Neural progenitor cell (in vitro differentiated cells): ENCODE measurements around the gene CAPZB. TPM values are rescaled to one million over a fixed set of nuclear protein-coding genes. Genes with fewer than 3 reads are reported as not detected.

Experiments
- DNase-seq: peaks from one replicate; pipeline ENCODE4 v3.0.0-alpha.2; 2016; ENCODE audit warnings: low spot score
- H2AFZ ChIP-seq: fragments of 200-600 bp; sonication (generic); replicated peaks from 2 replicates; pipeline ENCODE4 v1.6.1; 2016; ENCODE audit warnings: antibody characterized with exemption
- H3F3A ChIP-seq: fragments of 200-600 bp; sonication (generic); 2 replicates; pipeline ENCODE4 v1.6.1; 2016; ENCODE audit warnings: antibody characterized with exemption, low read depth
- H3K27ac ChIP-seq: fragments of 200-600 bp; sonication (generic); 2 replicates; pipeline ENCODE4 v1.5.1; 2016; ENCODE audit warnings: mild to moderate bottlenecking
- H3K27me3 ChIP-seq: fragments of 200-600 bp; sonication (generic); 2 replicates; pipeline ENCODE4 v1.6.1; 2016; ENCODE audit warnings: mild to moderate bottlenecking, moderate library complexity
- H3K36me3 ChIP-seq: fragments of 200-600 bp; sonication (generic); 2 replicates; pipeline ENCODE4 v1.5.1; 2016
- H3K4me1 ChIP-seq: fragments of 200-600 bp; sonication (generic); 2 replicates; pipeline ENCODE4 v1.6.1; 2016; ENCODE audit warnings: mixed run types
- H3K4me2 ChIP-seq: fragments of 200-600 bp; sonication (generic); 2 replicates; pipeline ENCODE4 v1.6.1; 2016
- H3K4me3 ChIP-seq: fragments of 200-600 bp; sonication (generic); 2 replicates; pipeline ENCODE4 v1.5.1; 2016
- H3K79me2 ChIP-seq: fragments of 200-600 bp; sonication (generic); 2 replicates; pipeline ENCODE4 v1.6.1; 2016; ENCODE audit warnings: low read depth
- H3K9ac ChIP-seq: fragments of 200-600 bp; sonication (generic); 2 replicates; pipeline ENCODE4 v1.6.1; 2016
- H3K9me3 ChIP-seq: fragments of 200-600 bp; sonication (generic); 2 replicates; pipeline ENCODE4 v1.5.1; 2016; ENCODE audit warnings: low read depth
- H4K20me1 ChIP-seq: fragments of 200-600 bp; sonication (generic); 2 replicates; pipeline ENCODE4 v1.6.1; 2016; ENCODE audit warnings: low read depth
- H3K27ac Mint-ChIP-seq: 3 replicates; pipeline ENCODE4 v1.8.0; 2021; ENCODE audit warnings: mixed read lengths
- H3K27me3 Mint-ChIP-seq: 2 replicates; pipeline ENCODE4 v1.8.0; 2022; ENCODE audit warnings: low read depth, mild to moderate bottlenecking, inconsistent platforms, moderate library complexity, mixed read lengths; ENCODE audit not compliant: insufficient read depth
- H3K36me3 Mint-ChIP-seq: 3 replicates; pipeline ENCODE4 v1.8.0; 2021; ENCODE audit warnings: mixed read lengths
- H3K4me1 Mint-ChIP-seq: 3 replicates; pipeline ENCODE4 v1.8.0; 2021; ENCODE audit warnings: mixed read lengths
- H3K4me3 Mint-ChIP-seq: 3 replicates; pipeline ENCODE4 v1.8.0; 2021; ENCODE audit warnings: mild to moderate bottlenecking, moderate library complexity, mixed read lengths
- H3K9me3 Mint-ChIP-seq: 3 replicates; pipeline ENCODE4 v1.8.0; 2020; ENCODE audit warnings: mixed read lengths
- EZH2 ChIP-seq: fragments of 200-600 bp; sonication (generic); IDR thresholded peaks from 2 replicates; pipeline ENCODE4 v1.6.1; 2017; ENCODE audit warnings: antibody characterized with exemption, mild to moderate bottlenecking, moderate library complexity
- EZH2phosphoT487 ChIP-seq: fragments of 200-600 bp; sonication (generic); IDR thresholded peaks from 2 replicates; pipeline ENCODE4 v1.6.1; 2017; ENCODE audit warnings: antibody characterized with exemption
- total RNA-seq: library from RNA; depleted of rRNA; stranded (reverse); fragments of >200 nt; gene quantifications from 2 replicates; pipeline ENCODE4 v1.2.3, GENCODE V29; 2015; ENCODE audit warnings: low replicate concordance
- TF ChIP-seq, protein P1 (sequence below): fragments of 200-600 bp; sonication (generic); IDR thresholded peaks from 2 replicates; pipeline ENCODE4 v1.5.1; 2017; ENCODE audit warnings: antibody characterized with exemption, mild to moderate bottlenecking

The CAPZB gene
- total RNA-seq, 1 donor from 2014 or later: 134 TPM

DNA sequence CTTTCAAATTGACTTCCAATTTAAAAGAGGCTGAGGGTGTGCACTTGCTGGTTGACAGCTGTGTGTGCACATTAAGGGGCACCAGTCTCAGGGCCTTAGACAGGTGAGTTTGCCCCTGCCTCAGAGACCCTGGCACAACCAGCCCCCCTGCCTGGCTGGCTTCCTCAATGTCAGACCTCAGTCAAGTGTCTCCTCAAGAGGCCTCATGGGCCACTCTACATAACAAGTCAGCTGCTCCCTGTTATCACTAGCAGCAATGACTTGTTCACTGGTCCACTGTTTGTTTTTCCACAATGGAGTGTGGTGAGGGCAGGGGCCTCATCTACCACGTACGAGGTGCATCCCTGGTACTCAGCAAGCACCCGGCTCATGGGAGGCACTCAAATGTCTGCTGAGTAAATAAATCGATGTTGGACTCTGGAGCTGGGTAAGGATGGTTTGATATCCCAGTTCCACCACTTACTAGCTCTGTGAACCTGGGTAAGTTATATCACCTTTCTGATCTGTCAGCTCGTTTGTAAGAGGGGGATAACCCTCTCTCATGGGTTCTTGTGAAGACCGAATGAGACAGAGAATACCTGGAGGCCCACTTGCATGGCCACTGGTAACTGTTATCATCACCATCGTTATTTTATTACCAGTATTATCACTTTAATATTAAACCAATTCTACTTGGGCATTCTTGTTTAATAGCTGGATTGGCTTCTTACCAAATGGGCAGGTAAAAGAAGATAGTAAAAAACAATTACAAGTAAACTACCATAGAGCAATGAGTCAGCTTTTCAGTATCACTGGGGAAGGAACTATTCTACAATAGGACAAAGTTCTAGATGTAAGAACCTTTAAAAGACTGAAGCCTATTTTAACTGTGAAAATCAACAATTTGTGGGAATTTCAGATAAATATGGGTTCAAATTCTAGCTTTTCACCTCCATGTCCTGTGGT lies 108.6 kb downstream of the CAPZB start:
- H3K4me2 ChIP-seq: no peak overlapping the region
- H3K9ac ChIP-seq: no peak overlapping the region
- TF ChIP-seq EZH2phosphoT487 (no peak), EZH2 (no peak)
- TF ChIP-seq, protein P1, sequence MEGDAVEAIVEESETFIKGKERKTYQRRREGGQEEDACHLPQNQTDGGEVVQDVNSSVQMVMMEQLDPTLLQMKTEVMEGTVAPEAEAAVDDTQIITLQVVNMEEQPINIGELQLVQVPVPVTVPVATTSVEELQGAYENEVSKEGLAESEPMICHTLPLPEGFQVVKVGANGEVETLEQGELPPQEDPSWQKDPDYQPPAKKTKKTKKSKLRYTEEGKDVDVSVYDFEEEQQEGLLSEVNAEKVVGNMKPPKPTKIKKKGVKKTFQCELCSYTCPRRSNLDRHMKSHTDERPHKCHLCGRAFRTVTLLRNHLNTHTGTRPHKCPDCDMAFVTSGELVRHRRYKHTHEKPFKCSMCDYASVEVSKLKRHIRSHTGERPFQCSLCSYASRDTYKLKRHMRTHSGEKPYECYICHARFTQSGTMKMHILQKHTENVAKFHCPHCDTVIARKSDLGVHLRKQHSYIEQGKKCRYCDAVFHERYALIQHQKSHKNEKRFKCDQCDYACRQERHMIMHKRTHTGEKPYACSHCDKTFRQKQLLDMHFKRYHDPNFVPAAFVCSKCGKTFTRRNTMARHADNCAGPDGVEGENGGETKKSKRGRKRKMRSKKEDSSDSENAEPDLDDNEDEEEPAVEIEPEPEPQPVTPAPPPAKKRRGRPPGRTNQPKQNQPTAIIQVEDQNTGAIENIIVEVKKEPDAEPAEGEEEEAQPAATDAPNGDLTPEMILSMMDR: no peak
- no peaks in the 10 kb centered on the region for H3K9me3 ChIP-seq
- H3K4me3 ChIP-seq: no peak overlapping the region
- Mint-ChIP-seq H3K27ac (no peak overlapping the region), H3K9me3 (no peaks in the 10 kb centered on the region), H3K4me1 (no peaks in the 10 kb centered on the region), H3K4me3 (no peak overlapping the region), H3K36me3 (peaks cover 25% of the 10 kb centered on the region), H3K27me3 (no peaks in the 10 kb centered on the region)
- H3K79me2 ChIP-seq: no peaks in the 10 kb centered on the region
- peaks cover 6% of the 10 kb centered on the region for H3K36me3 ChIP-seq
- H3K4me1 ChIP-seq: no peaks in the 10 kb centered on the region
- H4K20me1 ChIP-seq: peaks cover 13% of the 10 kb centered on the region
- no peak for DNase-seq
- no peak overlapping the region for H2AFZ ChIP-seq
- H3F3A ChIP-seq: no peaks in the 10 kb centered on the region
- no peak overlapping the region for H3K27ac ChIP-seq
- H3K27me3 ChIP-seq: no peaks in the 10 kb centered on the region

DNA sequence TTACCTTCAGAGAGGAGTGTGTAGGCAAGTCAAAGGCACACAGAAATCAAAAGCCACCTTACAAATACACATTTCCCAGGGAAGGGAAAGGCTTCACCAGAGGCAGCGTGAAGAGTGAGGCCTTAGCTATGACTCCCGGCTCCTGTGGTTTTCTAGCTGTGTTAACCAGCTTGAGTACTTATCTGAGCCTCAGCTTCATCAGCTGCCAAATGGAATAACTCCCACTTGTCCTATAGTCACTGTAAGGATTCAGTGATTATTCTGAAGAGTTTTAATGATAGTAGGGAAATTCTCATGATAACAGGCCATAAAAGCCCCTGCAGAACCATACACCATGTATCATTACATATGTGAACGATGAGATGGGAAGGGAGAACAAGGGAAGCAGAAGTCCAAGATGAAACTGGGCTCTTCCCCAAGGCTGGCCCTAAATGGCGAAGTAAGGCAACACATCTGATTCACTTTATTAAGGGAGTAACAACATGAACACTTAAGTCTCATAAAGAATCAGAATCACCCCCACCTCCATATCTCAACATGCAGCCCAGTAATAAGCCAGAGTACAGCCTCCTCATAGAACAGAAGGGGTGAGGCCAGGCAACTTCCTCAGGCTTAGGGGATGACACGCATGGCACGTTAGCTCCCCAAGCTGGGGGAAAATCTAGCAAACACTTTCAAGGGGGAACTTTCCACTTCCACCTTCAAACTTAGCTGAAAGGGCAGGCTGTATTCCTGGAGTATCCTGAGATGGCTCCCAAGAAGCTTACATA lies 109.5 kb downstream of the CAPZB start:
- Histone ChIP-seq H3K27me3 (no peaks in the 10 kb centered on the region), H3K36me3 (peaks cover 6% of the 10 kb centered on the region), H4K20me1 (peaks cover 13% of the 10 kb centered on the region), H3K79me2 (no peaks in the 10 kb centered on the region), H3K4me1 (no peaks in the 10 kb centered on the region), H3K4me3 (no peak overlapping the region), H3F3A (no peaks in the 10 kb centered on the region), H3K27ac (no peak overlapping the region), H2AFZ (no peak overlapping the region), H3K9me3 (no peaks in the 10 kb centered on the region), H3K9ac (no peak overlapping the region), H3K4me2 (no peak overlapping the region)
- Mint-ChIP-seq H3K9me3 (no peaks in the 10 kb centered on the region), H3K36me3 (peaks cover 24% of the 10 kb centered on the region), H3K27ac (no peak overlapping the region), H3K4me1 (no peaks in the 10 kb centered on the region), H3K27me3 (peaks cover 2% of the 10 kb centered on the region), H3K4me3 (no peak overlapping the region)
- TF ChIP-seq, protein P1: no peak
- TF ChIP-seq EZH2 (no peak), EZH2phosphoT487 (no peak)
- no peak for DNase-seq

DNA sequence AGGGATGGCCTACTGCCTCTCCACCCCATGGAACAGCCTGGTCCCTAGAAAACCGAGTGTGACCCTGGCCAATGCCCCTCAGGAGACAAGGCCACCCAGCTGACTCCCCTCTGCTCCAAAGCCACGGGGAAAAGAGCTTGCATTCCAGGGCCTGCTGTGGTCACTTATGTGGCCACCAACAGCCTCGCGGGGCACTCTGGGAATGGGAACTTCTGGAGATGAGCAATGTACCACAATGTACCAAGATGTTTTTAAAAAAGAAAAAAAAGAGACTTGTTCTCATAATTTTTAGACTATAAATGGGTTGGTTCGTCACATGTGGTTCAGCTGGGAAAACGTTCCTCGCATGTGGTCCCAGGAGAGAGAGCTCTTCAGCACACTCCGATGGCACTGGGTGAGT lies 110.4 kb downstream of the CAPZB start:
- Histone ChIP-seq H3K27ac (no peak overlapping the region), H3K27me3 (no peaks in the 10 kb centered on the region), H3K4me1 (no peaks in the 10 kb centered on the region), H3K79me2 (no peaks in the 10 kb centered on the region), H4K20me1 (peaks cover 13% of the 10 kb centered on the region), H3K9ac (no peak overlapping the region), H3K4me3 (no peak overlapping the region), H2AFZ (no peak overlapping the region), H3F3A (no peaks in the 10 kb centered on the region), H3K4me2 (no peak overlapping the region), H3K9me3 (no peaks in the 10 kb centered on the region), H3K36me3 (peaks cover 6% of the 10 kb centered on the region)
- DNase-seq: no peak
- Mint-ChIP-seq H3K27me3 (peaks cover 2% of the 10 kb centered on the region), H3K4me3 (no peak overlapping the region), H3K4me1 (no peaks in the 10 kb centered on the region), H3K9me3 (no peaks in the 10 kb centered on the region), H3K27ac (no peak overlapping the region), H3K36me3 (peaks cover 24% of the 10 kb centered on the region)
- TF ChIP-seq, protein P1: no peak
- TF ChIP-seq EZH2 (no peak), EZH2phosphoT487 (no peak)
